GM18519 (cell line): ENCODE data around the gene SIX1.

ENCODE experiments used
- ATAC-seq: cut with Tn5 transposase; IDR thresholded peaks from one replicate; pipeline ENCODE4 v1.9.1; 2021; ENCODE audit warnings: mild to moderate bottlenecking, moderate library complexity; ENCODE audit not compliant: unreplicated experiment, low FRiP score

Gene SIX1

GRCh38 chr14:60655898-60656685 lies 6.8 kb upstream of the SIX1 start:
- no peak for ATAC-seq

GRCh38 chr14:60655119-60655897 lies 6.0 kb upstream of the SIX1 start:
- no peak for ATAC-seq

- ATAC-seq, result no peak
These were observed 5.1 kb upstream of the SIX1 start for GRCh38 chr14:60654334-60654821.

GRCh38 chr14:60653701-60654161 lies 4.5 kb upstream of the SIX1 start:
- no peak for ATAC-seq

GRCh38 chr14:60652674-60653651 lies 3.7 kb upstream of the SIX1 start:
- no peak for ATAC-seq

GRCh38 chr14:60651796-60652673 lies 2.8 kb upstream of the SIX1 start:
- no peak for ATAC-seq

GRCh38 chr14:60651086-60651795 lies 2.0 kb upstream of the SIX1 start:
- no peak for ATAC-seq

GRCh38 chr14:60650373-60650961 lies 1.2 kb upstream of the SIX1 start:
- ATAC-seq, result no peak

GRCh38 chr14:60649875-60650372 lies 647 bp upstream of the SIX1 start:
- no peak for ATAC-seq

GRCh38 chr14:60648249-60648933 lies 886 bp downstream of the SIX1 start:
- ATAC-seq, result no peak

GRCh38 chr14:60647837-60648248 lies 1.4 kb downstream of the SIX1 start:
- ATAC-seq, result no peak

- no peak for ATAC-seq
These were observed 2.0 kb downstream of the SIX1 start for GRCh38 chr14:60647081-60647836.

GRCh38 chr14:60646226-60646818 lies 3.0 kb downstream of the SIX1 start:
- no peak for ATAC-seq

- ATAC-seq, result no peak
These were observed 4.0 kb downstream of the SIX1 start for GRCh38 chr14:60645126-60645741.

GRCh38 chr14:60644666-60645065 lies 4.6 kb downstream of the SIX1 start:
- no peak for ATAC-seq
